GM19468 (cell line): Measurements from ENCODE around the gene KIF21A.

Experiments
- ATAC-seq: cut with Tn5 transposase; IDR thresholded peaks from one replicate; pipeline ENCODE4 v1.9.1; 2021; ENCODE audit warnings: mild to moderate bottlenecking, moderate library complexity, moderate number of reproducible peaks; ENCODE audit not compliant: unreplicated experiment; ENCODE audit errors: extremely low read depth

KIF21A gene

DNA sequence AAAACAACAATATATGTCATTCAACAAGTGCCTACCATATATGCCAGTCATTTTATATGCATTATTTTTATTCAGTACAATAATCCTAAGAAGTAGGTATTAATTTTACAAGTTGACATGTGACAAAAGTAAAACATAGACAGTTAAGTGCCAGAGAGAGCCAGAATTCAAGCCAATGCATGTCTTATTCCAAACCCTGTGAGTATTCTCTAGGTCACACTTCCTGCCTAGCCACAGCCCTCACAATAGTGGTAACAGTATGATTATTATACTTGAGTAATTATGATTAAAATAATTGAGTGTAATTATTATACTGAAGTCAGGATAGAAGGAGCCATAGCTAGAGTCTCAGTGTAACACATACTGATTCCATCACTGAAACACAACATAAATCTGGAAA, 52.2 kb downstream of the KIF21A start:
- ATAC-seq, result no peak

DNA sequence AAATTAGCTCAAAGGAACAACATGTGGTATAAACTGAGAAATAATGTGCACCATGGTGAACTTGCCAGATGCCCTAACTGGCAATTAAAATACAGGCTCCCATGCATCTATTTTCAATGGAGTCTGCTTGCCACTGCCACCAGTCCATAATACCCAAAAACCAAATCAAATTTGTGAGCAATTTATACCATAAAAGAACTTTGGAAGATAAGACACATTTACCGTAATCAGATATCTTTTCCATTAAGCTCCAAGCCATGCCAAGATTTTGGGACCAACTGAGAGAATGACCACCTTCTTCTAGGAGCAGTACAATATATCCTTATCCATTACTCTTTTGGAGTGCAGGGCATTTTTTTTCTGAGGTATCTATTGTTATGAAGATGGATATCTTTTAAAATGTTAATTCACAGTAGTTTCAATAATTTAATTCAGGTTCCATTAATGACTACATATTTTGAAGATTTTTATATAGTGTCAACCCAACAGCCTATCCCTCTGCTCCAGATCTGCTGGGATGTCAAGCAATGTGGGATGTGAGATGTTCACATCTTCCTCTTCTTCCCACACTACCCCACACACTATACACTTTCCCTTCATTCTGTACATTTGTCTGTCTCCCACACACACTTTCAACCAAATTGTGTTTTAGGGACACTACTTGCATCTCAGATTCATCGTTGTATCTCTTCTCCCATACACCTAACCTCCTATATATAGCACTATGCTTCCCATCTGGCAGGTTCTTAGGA, 53.3 kb downstream of the KIF21A start:
- ATAC-seq, result no peak

DNA sequence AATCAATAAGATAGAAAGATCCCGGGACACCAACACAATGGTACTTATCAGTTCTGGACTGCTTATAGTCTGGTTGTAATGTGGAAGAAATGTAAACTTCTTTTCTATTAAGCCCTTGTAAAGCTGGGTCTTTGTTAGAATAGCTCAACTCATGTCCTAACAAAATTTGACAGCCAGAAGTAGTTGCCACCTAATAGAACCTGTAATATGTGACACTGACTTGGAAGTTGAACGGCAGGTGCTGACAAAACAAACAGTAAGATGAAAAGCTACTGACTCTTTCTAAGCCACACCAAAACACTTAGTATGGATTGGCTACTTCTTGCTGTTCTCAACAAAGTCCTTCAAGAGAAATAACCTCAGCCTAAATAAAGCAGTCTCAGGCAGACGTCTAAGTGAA, 56.6 kb downstream of the KIF21A start:
- ATAC-seq, result no peak

GRCh38 chr12:39383114-39383513, 59.8 kb downstream of the KIF21A start:
- no peak for ATAC-seq

DNA sequence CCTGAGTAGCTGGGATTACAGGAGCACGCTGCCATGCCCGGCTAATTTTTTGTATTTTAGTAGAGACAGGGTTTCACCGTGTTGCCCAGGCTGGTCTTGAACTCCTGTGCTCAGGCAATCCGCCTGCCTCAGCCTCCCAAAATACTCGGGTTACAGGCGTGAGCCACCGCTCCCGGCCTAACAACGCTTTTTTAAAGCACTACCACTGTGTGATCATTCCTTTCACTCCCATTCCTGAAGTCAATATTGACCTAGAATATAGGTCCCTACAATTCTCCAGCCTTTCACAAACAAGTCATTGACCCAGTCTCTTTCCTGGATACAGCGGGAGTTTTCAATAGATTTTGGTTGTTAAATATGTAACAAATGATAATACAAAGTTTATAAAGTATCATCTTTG, 62.8 kb downstream of the KIF21A start:
- ATAC-seq, result no peak

DNA sequence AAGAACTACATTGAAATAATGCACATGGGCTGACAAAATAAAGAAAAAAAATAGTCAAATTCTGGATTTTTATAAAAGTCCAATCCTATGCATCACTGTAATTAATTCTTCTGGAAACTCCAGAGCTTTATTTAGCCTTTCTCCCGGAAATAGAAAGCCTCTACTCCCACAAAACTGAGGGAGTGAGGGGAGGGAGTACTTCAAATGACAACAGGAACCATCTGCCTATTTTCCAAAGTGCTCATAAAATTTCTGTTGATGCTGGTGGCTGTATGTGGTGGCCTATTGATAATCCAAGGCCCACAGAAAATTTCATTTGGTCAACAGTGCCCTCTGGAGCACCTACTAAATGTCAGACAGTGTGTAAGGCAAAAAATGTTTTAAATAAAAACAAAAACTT, 64.6 kb downstream of the KIF21A start:
- no peak for ATAC-seq

GRCh38 chr12:39375206-39375808, 67.6 kb downstream of the KIF21A start:
- ATAC-seq, result no peak

GRCh38 chr12:39372929-39373328, 70.0 kb downstream of the KIF21A start:
- ATAC-seq, result peak; percentile 68

DNA sequence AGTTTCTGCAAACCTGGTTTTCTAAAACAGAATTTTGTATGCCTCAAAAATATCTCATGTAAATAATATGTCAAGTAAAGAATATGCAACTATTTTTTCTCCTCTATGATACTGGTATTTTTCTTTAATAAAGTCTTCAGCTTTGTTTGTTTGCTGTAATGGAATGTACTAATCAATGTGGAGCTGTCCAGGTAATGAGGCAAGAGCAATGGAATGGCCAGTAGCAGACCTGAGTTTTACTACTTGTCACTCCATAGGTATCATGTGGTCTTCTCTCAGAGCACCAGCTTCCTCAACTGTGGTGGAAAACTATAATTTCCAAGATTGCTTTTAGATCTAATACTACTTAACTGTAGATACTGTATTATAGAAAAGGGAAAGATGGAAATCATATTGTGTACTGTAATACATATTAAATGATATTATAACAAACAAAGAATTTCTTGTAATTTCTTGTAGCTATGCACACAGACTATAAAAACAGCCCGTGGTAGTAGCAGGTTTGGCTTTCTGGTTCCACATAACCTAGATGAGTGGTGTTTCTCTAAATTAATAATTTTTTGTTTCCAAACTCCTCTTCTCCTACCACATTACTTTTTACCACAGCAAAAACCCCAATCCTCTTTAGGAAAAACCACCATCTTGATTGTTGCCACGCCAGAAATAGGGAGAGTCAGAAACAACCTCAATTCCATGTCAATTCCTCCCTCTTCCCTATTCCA, 70.6 kb downstream of the KIF21A start:
- no peak for ATAC-seq

DNA sequence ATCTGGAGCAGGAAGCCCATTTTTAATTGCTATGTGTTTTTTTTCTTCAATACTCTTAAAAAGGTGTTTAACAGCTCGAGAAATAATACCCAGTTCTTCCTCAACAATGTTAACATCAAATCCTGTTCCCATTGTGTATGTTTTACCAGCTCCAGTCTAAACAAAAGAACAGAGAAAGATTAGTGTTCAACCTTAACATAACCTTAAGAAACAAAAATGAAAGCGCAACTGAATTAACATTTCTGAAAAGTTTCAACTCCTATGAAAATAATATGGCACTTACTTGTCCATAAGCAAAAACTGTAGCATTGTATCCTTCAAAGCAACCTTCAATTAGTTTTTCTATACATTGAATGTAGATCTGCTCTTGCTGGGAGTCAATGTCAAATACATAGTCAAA, 73.2 kb downstream of the KIF21A start:
- ATAC-seq, result no peak

GRCh38 chr12:39368891-39369290, 74.0 kb downstream of the KIF21A start:
- ATAC-seq, result no peak

DNA sequence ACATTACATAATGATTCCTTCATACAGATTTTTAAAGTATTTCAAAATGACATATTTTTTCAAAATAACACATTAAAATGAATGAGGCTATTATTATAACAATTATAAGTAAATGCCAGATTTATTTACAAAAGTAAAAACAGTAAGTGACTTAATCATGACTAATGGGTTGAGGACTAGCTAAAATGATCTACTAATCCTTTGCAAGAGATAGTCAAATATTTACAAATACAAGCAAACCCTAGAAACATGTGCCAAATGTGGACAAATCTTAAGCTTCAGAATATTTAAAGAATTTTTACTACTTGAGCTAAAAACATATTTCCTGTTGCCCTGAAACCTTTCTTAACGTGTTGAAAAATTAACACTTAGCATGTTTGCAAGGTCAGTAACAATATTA, 74.8 kb downstream of the KIF21A start:
- ATAC-seq, result no peak

DNA sequence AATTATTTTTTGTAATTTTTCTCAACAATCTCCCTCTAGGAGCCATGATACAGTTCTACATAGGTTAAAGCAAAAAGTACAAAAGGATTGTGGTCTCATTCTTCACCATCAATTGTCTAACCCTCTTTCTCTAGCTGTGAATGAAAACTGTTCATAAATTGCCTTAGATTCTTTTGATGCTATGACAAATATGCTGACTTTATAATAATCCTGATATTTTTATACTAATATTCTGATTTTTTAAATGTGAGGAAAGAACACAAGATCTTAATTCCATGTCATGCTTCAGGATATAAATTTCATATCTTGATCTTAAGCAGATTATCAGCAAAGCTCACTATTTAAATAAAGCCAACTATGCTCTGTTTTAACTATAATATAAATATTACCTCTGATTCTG, 75.4 kb downstream of the KIF21A start:
- no peak for ATAC-seq

GRCh38 chr12:39365364-39366001, 77.4 kb downstream of the KIF21A start:
- ATAC-seq, result no peak

- ATAC-seq, result no peak
These were observed 78.7 kb downstream of the KIF21A start for GRCh38 chr12:39364196-39364595.

DNA sequence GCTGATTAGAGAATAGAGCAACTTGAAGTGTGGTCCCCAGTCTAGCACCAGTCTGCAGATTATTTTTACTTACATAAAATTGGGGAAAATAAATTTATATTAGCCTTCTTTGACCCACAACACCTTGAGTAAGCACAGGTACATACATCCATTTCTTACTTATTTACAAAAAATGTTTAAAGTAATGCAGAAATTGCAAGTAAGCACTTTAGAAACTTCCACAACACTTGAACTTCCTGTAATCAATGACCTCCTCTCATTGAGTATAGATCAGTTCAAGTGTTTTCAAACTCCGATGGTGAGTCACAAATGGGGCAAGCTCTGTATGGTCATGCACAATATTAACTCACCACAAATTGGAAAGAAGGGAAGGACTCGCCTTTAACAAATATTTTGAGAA, 83.3 kb downstream of the KIF21A start:
- no peak for ATAC-seq

GRCh38 chr12:39357041-39357440, 85.9 kb downstream of the KIF21A start:
- ATAC-seq, result no peak

DNA sequence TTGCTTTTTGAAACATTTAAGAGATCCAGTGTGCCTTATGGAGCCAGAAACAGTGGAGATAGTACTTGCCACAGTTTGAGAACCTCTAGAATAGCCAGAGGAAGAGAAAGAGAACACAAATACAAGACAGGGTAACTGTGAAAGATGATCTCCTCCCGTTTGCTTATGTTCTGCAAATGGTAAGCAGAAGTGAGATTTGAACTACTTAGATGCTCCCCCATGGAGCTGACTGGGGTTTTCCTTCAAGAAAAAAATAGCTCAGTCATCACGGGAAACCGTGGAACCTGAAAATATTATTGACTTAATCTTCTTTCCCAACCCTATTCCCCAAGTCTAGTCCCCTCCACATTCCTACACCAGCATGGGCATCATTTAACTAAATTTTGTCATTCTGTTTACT, 87.1 kb downstream of the KIF21A start:
- ATAC-seq, result no peak

DNA sequence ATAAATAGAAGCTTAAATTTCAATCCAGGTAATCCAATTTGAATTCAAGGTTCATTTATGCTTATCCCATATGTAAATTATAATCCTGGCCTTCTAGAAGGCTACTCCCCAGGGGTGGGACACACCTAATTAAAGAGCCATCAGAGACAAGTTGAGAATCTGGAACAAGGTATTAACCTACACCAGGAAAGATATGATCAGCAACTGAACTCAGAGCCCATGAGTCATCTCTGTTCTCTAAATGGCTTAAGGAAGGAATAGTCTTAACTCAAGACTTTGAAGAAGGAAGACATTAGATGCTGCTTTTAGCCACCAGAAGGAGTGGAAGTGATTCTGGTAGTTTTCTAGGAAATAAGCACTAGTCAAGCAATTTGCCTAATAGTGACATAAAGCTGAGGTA, 88.0 kb downstream of the KIF21A start:
- no peak for ATAC-seq

- ATAC-seq, result no peak
These were observed 90.4 kb downstream of the KIF21A start for GRCh38 chr12:39352471-39353017.

DNA sequence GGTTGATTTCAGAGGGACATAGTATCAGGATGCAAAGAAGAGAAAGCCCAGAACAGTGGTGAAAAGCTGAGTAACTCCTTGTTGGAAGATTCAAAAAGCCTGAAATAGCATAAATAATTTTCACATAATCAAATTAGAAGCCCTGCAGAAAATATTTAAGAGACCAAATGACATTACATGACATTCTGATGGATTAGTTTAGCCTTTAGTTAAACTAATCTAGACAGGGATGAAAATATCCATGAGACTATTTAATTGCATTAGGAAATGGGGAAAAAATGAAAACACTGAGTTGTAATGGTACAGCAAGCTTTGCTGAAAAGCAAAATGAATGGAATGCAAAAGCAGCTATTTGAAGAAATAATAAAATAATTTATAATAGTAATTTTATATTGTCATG, 91.8 kb downstream of the KIF21A start:
- ATAC-seq, result no peak
